GM12864 (cell line): ENCODE data around the gene FSHR.

Experiments
- DNase-seq: peaks from one replicate; pipeline ENCODE4 v3.0.0-alpha.2; 2011; ENCODE audit warnings: low read depth
- H3K4me3 ChIP-seq: 2 replicates; pipeline ENCODE4 v1.5.1; 2011; ENCODE audit warnings: mild to moderate bottlenecking, low read depth, low read length, control low read depth
- CTCF ChIP-seq: IDR thresholded peaks from 2 replicates; pipeline ENCODE4 v1.5.1; 2011; ENCODE audit warnings: low read depth, mild to moderate bottlenecking, moderate library complexity, low read length, control low read depth, inconsistent platforms; ENCODE audit errors: missing control alignments

FSHR gene

GRCh38 chr2:49123600-49123999, 30.7 kb downstream of the FSHR start:
- DNase-seq: no peak
- H3K4me3 ChIP-seq: no peak overlapping the region
- TF ChIP-seq CTCF: no peak

- no peak for TF ChIP-seq CTCF
- no peak overlapping the region for H3K4me3 ChIP-seq
- no peak for DNase-seq
These were observed 32.2 kb downstream of the FSHR start for GRCh38 chr2:49122107-49122506.

GRCh38 chr2:49113046-49113445, 41.3 kb downstream of the FSHR start:
- H3K4me3 ChIP-seq: no peak overlapping the region
- TF ChIP-seq CTCF: no peak
- no peak for DNase-seq

- DNase-seq: no peak
- no peak overlapping the region for H3K4me3 ChIP-seq
- no peak for TF ChIP-seq CTCF
These were observed 42.9 kb downstream of the FSHR start for GRCh38 chr2:49111456-49111855.

- DNase-seq: no peak
- H3K4me3 ChIP-seq: no peak overlapping the region
- no peak for TF ChIP-seq CTCF
These were observed 43.3 kb downstream of the FSHR start for GRCh38 chr2:49111006-49111405.

- H3K4me3 ChIP-seq: no peak overlapping the region
- no peak for DNase-seq
- no peak for TF ChIP-seq CTCF
These were observed 43.7 kb downstream of the FSHR start for GRCh38 chr2:49110571-49110970.

- H3K4me3 ChIP-seq: no peak overlapping the region
- no peak for DNase-seq
- TF ChIP-seq CTCF: no peak
These were observed 45.5 kb downstream of the FSHR start for GRCh38 chr2:49108851-49109250.
